Ishikawa (cell line): ENCODE measurements around the gene SHISA9.

Experiments
- CEBPB ChIP-seq: IDR thresholded peaks from 2 replicates; pipeline ENCODE4 v1.6.1; 2012
- CREB1 ChIP-seq: IDR thresholded peaks from 2 replicates; pipeline ENCODE4 v1.6.1; 2012; ENCODE audit warnings: low read depth
- EGR1 ChIP-seq: IDR thresholded peaks from 2 replicates; pipeline ENCODE4 v1.6.1; 2012
- EP300 ChIP-seq: IDR thresholded peaks from 2 replicates; pipeline ENCODE4 v1.6.1; 2012; ENCODE audit warnings: borderline replicate concordance
- FOXM1 ChIP-seq: IDR thresholded peaks from 2 replicates; pipeline ENCODE4 v1.6.1; 2012; ENCODE audit warnings: low read depth, borderline replicate concordance
- MAX ChIP-seq: IDR thresholded peaks from 2 replicates; pipeline ENCODE4 v1.6.1; 2012
- NFIC ChIP-seq: IDR thresholded peaks from 2 replicates; pipeline ENCODE4 v1.6.1; 2012
- RAD21 ChIP-seq: IDR thresholded peaks from 2 replicates; pipeline ENCODE4 v1.6.1; 2012; ENCODE audit warnings: low read depth
- TAF1 ChIP-seq: IDR thresholded peaks from 2 replicates; pipeline ENCODE4 v1.6.1; 2012; ENCODE audit warnings: low read depth, mild to moderate bottlenecking
- TCF12 ChIP-seq: IDR thresholded peaks from 2 replicates; pipeline ENCODE4 v1.6.1; 2012; ENCODE audit warnings: low read depth
- TEAD4 ChIP-seq: IDR thresholded peaks from 2 replicates; pipeline ENCODE4 v1.6.1; 2012
- USF1 ChIP-seq: IDR thresholded peaks from 2 replicates; pipeline ENCODE4 v1.6.1; 2012
- YY1 ChIP-seq: IDR thresholded peaks from 2 replicates; pipeline ENCODE4 v1.6.1; 2012; ENCODE audit warnings: low read depth
- ZBTB7A ChIP-seq: IDR thresholded peaks from 2 replicates; pipeline ENCODE4 v1.6.1; 2012; ENCODE audit warnings: low read depth
- TF ChIP-seq, protein P1 (sequence below): IDR thresholded peaks from 2 replicates; pipeline ENCODE4 v1.6.1; 2012; ENCODE audit warnings: low read depth, mild to moderate bottlenecking

The SHISA9 gene

GRCh38 chr16:13029786-13030185, 128.4 kb downstream of the SHISA9 start:
- TF ChIP-seq TAF1 (no peak), FOXM1 (no peak), EP300 (no peak), MAX (no peak), RAD21 (no peak), CREB1 (no peak)
- TF ChIP-seq, protein P1, sequence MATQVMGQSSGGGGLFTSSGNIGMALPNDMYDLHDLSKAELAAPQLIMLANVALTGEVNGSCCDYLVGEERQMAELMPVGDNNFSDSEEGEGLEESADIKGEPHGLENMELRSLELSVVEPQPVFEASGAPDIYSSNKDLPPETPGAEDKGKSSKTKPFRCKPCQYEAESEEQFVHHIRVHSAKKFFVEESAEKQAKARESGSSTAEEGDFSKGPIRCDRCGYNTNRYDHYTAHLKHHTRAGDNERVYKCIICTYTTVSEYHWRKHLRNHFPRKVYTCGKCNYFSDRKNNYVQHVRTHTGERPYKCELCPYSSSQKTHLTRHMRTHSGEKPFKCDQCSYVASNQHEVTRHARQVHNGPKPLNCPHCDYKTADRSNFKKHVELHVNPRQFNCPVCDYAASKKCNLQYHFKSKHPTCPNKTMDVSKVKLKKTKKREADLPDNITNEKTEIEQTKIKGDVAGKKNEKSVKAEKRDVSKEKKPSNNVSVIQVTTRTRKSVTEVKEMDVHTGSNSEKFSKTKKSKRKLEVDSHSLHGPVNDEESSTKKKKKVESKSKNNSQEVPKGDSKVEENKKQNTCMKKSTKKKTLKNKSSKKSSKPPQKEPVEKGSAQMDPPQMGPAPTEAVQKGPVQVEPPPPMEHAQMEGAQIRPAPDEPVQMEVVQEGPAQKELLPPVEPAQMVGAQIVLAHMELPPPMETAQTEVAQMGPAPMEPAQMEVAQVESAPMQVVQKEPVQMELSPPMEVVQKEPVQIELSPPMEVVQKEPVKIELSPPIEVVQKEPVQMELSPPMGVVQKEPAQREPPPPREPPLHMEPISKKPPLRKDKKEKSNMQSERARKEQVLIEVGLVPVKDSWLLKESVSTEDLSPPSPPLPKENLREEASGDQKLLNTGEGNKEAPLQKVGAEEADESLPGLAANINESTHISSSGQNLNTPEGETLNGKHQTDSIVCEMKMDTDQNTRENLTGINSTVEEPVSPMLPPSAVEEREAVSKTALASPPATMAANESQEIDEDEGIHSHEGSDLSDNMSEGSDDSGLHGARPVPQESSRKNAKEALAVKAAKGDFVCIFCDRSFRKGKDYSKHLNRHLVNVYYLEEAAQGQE = no peak

DNA sequence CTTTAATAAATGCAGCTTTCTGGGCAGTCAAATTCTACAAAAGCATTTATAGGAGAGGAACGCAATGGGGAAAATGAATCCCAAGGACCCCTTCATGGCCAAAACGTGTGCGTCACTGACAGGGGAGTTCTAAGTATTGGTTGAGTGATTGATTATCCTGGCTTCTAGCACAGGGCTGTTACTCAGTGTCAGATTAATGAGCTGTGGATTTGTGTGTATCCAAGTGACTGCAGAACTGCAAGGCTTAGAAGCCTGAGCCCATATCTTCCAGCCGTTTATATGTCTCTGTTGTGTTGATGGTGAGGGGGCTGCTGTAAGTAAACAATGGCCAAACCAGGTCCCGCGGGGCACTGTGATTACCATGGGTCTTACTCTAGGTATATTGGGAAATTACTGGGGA, 129.4 kb downstream of the SHISA9 start:
- TF ChIP-seq TAF1 (no peak), EP300 (no peak), MAX (no peak), CEBPB (no peak), USF1 (no peak), TCF12 (no peak), TEAD4 (no peak), YY1 (no peak), NFIC (no peak), RAD21 (no peak), CREB1 (no peak)
- TF ChIP-seq, protein P1 = no peak

GRCh38 chr16:13032911-13033310, 131.5 kb downstream of the SHISA9 start:
- TF ChIP-seq NFIC (no peak), RAD21 (no peak), YY1 (no peak), USF1 (no peak), MAX (no peak), FOXM1 (no peak), CEBPB (no peak), CREB1 (no peak), EP300 (no peak), TAF1 (no peak), ZBTB7A (no peak), EGR1 (no peak), TCF12 (no peak), TEAD4 (no peak)
- TF ChIP-seq, protein P1 = no peak

DNA sequence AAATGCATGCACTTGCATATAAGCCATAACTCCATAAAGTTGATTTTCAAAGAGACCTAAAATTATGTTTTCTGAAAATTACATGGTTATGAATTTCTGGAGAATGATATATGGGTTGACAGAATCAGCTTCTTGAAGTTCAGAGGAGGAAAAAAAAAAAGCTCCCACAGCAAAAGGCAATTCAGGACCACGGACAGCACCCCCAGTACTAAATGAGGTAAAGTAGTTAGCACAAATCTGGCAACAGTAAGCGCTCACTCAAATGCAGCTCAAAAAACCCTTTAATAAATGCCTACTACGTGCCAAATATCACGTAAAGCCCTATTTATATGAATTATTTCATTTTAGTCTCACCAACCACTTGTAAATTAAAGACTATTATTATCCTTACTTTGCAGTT, 135.2 kb downstream of the SHISA9 start:
- no peak for TF ChIP-seq CEBPB
- TF ChIP-seq, protein P1 = peak; percentile 93
